Skin epidermis (tissue), 12 donors: ENCODE measurements around the gene BRD4.

ENCODE experiments used
- H3K27ac ChIP-seq, 21 experiments: fragments of 200-600 bp; sonication (generic) in 11 of 21; one replicate each; pipeline ENCODE4 v1.5.0; 2020; ENCODE audit warnings: mild to moderate bottlenecking in 3 of 21, inconsistent platforms in 2 of 21, moderate library complexity in 2 of 21
- H3K4me3 ChIP-seq, 7 experiments: fragments of 200-600 bp; sonication (generic) in 2 of 7; one replicate each; pipeline ENCODE4 v1.5.0; 2020; ENCODE audit warnings: inconsistent platforms in 2 of 7, mild to moderate bottlenecking in 2 of 7, moderate library complexity in 1 of 7

The BRD4 gene

DNA sequence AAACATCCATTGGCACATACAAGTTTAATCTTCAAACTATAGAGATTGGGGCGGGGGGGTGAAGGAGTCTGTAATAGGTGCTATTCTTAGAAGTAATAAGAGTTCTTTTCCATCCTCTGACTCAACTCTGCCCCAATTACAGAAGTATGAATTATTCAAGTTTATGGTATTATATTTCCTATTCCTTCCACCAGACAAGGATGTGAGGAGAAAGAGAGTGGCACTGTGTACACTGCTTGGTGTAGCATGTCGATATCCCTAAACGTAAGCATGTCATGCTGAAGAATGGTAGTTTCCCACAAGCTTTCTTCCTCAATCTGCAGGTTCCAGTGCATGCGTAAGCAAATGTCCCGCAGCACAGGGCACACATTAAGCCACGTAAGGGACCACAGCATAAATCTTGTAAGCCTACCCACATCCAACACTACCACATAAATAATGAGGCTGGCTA lies 14.1 kb downstream of the BRD4 start:
- peak overlapping the region in 5 of 21 experiments; percentile 3 to 46 (median 20) for H3K27ac ChIP-seq
- no peak overlapping the region for H3K4me3 ChIP-seq

GRCh38 chr19:15317392-15318071 lies 14.8 kb downstream of the BRD4 start:
- Histone ChIP-seq H3K4me3 (no peak overlapping the region), H3K27ac (peak overlapping the region in 2 of 21 experiments; percentile 20 to 28)

DNA sequence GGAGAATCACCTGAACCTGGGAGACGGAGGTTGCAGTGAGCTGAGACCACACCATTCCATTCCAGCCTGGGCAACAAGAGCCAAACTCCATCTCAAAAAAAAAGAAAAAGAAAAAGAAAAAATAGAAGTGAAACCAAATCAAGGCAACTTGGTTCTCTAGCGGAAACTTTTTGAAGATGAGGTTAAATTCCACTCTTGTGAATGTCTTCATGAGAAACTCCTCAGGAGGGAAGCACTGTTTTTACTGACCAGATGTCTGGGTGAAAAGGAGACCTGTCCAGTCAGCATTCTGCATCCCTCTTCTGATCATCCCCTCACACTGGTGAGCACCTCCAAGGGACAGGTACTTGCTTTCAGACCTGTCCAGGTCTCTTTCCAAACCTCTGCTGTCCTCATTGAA lies 15.8 kb downstream of the BRD4 start:
- no peak overlapping the region for H3K4me3 ChIP-seq
- peak overlapping the region in 3 of 21 experiments; percentile 3 to 55 (median 23) for H3K27ac ChIP-seq

- no peak overlapping the region for H3K4me3 ChIP-seq
- H3K27ac ChIP-seq: peak overlapping the region in 2 of 21 experiments; percentile 28 to 46
These were observed 17.2 kb downstream of the BRD4 start for GRCh38 chr19:15315101-15315500.

- H3K27ac ChIP-seq: peak overlapping the region in 1 of 21 experiments; percentile 33
- no peak overlapping the region for H3K4me3 ChIP-seq
These were observed 18.6 kb downstream of the BRD4 start for GRCh38 chr19:15313649-15314279.

- Histone ChIP-seq H3K4me3 (no peak overlapping the region), H3K27ac (no peak overlapping the region)
These were observed 25.2 kb downstream of the BRD4 start for GRCh38 chr19:15307169-15307568.

- Histone ChIP-seq H3K27ac (no peak overlapping the region), H3K4me3 (no peak overlapping the region)
These were observed 26.6 kb downstream of the BRD4 start for GRCh38 chr19:15305582-15306334.

DNA sequence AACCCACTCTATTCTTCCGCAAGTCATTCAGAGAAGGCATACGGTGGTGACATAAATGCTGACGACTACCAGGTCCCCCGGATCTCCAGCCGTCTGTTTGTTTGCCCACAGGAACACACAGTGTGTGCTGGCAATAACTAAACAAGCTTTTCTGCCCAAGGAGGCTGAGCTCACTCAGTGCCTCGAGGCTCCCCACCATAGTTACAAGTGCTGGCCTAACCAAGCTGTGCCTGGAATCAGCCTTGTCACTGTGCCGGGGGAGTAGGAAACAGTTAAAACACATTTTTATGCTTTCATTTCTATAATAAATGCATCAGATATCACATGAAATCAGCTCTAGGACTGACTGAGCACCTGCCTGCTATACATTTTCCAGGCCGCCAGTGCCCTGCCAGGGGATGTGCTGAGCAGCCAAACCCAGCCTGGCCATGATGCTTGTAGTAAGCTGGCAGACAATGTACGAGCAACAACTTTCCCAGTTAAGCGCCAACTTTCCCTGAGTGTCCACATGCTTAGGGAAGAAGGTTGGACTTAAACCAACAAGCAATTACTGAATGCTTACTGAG lies 28.1 kb downstream of the BRD4 start:
- H3K27ac ChIP-seq: peak overlapping the region in 3 of 21 experiments; percentile 4 to 45 (median 10)

GRCh38 chr19:15303105-15303780 lies 29.1 kb downstream of the BRD4 start:
- no peak overlapping the region for H3K4me3 ChIP-seq
- H3K27ac ChIP-seq: peak overlapping the region in 2 of 21 experiments; percentile 45 to 47

More for the DNA sequence above, 28.1 kb downstream of the BRD4 start:
- H3K4me3 ChIP-seq: no peak overlapping the region

DNA sequence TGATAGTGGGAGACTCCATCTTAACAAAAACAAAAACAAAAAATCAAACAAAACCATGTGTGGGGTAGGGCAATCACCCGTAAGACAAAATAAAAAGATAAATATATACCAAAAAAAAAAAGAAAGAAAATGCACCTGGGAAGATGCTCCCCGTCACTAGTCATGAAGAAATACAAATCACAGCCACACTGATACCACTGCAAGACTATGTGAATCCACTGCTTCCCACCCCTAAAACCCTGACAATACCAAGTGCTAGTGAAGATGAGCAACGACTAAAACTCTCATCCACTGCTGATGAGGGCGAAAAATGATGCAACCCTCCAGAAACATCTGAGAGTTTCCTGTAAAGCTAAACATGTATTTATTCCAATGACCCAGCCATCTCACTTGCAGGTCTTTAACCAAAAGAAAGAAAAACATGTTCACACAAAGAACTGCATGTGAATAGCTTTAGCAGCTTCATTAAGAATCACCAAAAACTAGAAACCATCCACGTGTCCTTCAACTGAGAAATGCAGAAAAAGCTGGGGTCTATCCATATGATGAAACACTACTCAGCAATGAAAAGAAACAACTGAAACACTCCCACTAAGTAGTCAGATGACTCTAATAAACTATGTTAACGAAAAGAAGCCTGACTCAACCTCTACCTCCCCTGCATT lies 31.7 kb downstream of the BRD4 start:
- no peak overlapping the region for H3K4me3 ChIP-seq
- H3K27ac ChIP-seq: peak overlapping the region in 1 of 21 experiments; percentile 58

DNA sequence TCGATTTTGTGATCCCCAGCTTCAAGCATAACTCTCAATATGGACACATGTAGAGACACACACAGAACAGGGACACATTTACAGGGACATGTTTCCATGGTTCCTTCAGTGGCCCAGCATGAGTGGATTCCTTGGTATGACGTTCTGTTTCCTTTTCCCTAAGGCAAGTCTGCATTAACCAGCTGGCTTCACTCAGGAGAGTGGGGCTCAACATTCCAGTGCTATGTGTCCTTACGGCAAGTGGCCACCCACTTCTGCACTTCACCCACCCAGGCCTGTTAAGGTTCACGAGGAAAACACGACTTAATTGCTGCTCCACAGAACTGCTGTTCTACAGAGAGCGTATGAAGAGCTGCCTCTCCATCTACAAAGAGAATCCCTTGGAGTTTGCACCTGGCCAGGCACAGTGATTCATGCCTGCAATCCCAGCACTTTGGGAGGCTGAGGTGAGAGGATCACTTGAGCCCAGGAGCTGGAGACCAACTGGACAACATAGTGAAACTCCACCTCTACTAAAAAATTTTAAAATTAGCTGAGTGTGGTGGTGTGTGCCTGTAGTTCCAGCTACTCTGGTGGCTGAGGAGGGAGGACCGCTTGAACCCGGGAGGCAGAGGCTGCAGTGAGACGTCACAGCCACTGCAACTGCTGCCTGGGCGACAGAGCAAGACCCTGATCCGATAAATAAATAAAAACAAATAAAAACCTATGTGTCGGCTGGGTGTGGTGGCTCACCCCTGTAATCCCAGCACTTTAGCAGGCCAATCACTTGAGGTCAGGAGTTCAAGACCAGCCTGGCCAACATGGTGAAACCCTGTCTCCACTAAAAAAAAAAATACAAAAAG lies 32.5 kb downstream of the BRD4 start:
- Histone ChIP-seq H3K4me3 (no peak overlapping the region), H3K27ac (peak overlapping the region in 8 of 21 experiments; percentile 1 to 73 (median 38))

GRCh38 chr19:15298847-15299567 lies 33.3 kb downstream of the BRD4 start:
- peak overlapping the region in 8 of 21 experiments; percentile 1 to 73 (median 38) for H3K27ac ChIP-seq

GRCh38 chr19:15297416-15298224 lies 34.7 kb downstream of the BRD4 start:
- Histone ChIP-seq H3K4me3 (no peak overlapping the region), H3K27ac (peak overlapping the region in 9 of 21 experiments; percentile 3 to 70 (median 52))

More at GRCh38 chr19:15298847-15299567, 33.3 kb downstream of the BRD4 start:
- H3K4me3 ChIP-seq: no peak overlapping the region

GRCh38 chr19:15296841-15297415 lies 35.4 kb downstream of the BRD4 start:
- no peak overlapping the region for H3K4me3 ChIP-seq
- H3K27ac ChIP-seq: peak overlapping the region in 9 of 21 experiments; percentile 25 to 70 (median 48)

DNA sequence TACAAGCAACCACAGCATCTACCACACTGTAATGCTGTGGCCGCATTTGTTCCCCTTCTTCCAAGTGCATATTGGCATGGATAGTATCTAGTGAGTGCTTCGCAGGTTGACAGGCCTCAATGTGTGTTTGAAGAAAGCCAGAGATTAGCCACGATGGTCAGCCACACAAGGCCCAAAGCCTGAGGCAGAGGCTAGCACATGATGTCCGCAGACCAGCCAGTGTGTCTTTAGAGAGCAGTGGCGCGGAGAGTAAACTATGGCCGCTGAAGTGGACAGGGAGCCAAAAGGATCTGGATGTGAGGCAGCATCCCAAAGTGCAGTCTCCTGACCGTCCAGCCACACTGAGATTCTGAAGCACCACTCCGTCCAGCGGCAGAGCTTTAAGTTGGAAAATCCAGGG lies 36.0 kb downstream of the BRD4 start:
- Histone ChIP-seq H3K4me3 (no peak overlapping the region), H3K27ac (peak overlapping the region in 6 of 21 experiments; percentile 25 to 70 (median 48))

DNA sequence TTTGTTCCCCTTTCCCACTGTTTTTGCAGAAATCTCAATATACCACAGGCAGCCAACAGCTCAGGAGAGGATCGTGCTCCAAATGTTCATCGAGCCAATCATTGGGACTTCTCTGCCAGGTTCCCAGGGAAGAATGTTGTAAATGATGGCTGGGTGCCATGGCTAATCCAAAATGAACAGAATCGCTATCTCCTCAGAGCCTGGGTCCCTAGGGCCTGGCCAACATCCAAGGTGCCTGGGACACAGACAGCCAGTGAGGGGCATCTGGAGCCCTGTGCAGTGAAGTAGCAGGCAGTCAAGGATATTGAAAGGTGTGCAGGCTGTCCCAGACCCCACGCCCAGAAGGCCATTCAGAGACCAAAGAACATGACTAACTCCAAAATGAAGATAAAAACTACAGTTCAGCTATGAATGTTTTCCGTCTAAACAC lies 37.8 kb downstream of the BRD4 start:
- Histone ChIP-seq H3K4me3 (no peak overlapping the region), H3K27ac (peak overlapping the region in 7 of 21 experiments; percentile 1 to 67 (median 30))
